Articular chondrocyte of knee joint (primary cell): ENCODE measurements around the gene FANCE. TPM values are rescaled to one million over a fixed set of nuclear protein-coding genes. Genes with fewer than 3 reads are reported as not detected.

ENCODE experiments used
- small RNA-seq: library from RNA; depleted of rRNA; stranded (forward); fragments of <200 nt; gene quantifications from one replicate; pipeline ENCODE3, GENCODE V24; 2012
- total RNA-seq: library from RNA; depleted of rRNA; stranded (reverse); fragments of >200 nt; gene quantifications from 2 replicates; pipeline ENCODE4 v1.2.3, GENCODE V29; 2012

The FANCE gene, protein sequence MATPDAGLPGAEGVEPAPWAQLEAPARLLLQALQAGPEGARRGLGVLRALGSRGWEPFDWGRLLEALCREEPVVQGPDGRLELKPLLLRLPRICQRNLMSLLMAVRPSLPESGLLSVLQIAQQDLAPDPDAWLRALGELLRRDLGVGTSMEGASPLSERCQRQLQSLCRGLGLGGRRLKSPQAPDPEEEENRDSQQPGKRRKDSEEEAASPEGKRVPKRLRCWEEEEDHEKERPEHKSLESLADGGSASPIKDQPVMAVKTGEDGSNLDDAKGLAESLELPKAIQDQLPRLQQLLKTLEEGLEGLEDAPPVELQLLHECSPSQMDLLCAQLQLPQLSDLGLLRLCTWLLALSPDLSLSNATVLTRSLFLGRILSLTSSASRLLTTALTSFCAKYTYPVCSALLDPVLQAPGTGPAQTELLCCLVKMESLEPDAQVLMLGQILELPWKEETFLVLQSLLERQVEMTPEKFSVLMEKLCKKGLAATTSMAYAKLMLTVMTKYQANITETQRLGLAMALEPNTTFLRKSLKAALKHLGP
- total RNA-seq, result 4.4 and 5.5 TPM in 2 replicates

DNA sequence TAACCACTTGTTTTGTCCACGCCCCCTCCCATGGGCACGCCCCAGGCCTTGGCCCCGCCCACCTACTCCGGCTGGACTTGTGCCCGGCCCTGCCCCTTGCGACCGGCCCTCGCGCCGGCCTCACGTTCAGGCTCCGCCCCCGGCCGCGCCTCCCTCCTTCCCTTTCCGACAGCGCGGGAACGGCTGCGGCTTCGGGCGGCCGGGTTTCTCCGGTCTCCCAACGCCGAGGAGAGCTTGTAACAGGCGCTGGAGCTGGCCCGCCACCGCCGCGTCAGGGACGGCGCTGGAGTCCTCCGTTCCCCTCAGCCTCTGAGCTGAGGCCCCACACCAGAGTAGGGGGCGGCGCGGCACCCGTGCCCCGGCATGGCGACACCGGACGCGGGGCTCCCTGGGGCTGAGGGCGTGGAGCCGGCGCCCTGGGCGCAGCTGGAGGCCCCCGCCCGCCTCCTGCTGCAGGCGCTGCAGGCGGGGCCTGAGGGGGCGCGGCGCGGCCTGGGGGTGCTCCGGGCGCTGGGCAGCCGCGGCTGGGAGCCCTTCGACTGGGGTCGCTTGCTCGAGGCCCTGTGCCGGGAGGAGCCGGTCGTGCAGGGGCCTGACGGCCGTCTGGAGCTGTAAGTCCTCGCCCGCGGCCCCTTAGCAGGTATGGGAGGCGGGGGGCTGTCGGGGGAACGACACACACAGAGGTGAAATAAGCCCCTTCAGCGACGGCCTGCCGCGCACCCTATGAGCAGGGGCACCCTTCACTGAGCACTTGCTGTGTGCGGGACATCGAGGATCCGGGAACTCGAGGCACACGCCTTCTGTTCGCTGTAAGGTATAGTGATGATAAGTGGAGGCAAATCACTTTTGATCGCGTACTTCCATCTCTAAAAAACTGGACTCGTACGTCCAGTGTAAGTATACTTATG lies at the start of gene FANCE:
Gene FANCE, plus strand, starts transcription at position 156 of the 908 bp plus-strand sequence. Its CDS starts 208 bp downstream, at position 364.

DNA sequence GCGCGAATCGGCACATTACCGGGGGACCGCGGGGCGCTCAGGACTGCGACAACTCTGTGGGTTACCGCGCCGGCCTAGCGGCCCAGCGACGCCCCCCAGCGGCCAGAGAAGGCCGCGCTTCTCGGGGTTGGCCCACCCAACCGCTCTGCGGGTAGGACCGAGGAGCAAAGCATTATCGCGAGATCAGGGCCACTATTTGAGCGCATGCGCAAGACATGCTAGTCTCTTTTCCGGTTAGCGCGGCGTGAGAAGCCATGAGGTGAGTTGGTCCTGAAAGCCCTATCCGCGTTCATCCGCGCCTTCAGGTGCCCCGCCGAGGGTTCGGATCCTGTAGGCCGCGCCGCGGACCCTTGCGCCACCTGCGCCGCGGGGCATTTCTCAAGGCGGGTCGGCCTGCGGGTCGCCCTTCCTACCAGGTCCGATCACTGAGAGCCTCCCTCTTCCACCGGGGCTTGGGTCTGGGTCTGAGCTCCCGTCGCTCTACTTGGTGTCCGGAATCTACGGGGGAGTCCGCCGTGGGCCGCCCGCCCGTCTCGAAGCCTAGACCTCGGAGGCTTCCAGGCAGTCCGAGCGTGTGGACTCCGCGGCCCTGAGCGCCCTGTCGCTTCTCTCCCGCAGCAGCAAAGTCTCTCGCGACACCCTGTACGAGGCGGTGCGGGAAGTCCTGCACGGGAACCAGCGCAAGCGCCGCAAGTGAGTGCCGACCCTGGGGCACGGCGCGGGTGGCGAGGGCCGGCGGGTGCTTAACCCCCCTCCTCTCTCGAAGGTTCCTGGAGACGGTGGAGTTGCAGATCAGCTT lies 16.2 kb downstream of the FANCE start, which contains the start of gene RPL10A:
Gene RPL10A, plus strand, starts transcription at position 221 of the 799 bp plus-strand sequence. Its CDS starts 34 bp downstream, at position 255.

DNA sequence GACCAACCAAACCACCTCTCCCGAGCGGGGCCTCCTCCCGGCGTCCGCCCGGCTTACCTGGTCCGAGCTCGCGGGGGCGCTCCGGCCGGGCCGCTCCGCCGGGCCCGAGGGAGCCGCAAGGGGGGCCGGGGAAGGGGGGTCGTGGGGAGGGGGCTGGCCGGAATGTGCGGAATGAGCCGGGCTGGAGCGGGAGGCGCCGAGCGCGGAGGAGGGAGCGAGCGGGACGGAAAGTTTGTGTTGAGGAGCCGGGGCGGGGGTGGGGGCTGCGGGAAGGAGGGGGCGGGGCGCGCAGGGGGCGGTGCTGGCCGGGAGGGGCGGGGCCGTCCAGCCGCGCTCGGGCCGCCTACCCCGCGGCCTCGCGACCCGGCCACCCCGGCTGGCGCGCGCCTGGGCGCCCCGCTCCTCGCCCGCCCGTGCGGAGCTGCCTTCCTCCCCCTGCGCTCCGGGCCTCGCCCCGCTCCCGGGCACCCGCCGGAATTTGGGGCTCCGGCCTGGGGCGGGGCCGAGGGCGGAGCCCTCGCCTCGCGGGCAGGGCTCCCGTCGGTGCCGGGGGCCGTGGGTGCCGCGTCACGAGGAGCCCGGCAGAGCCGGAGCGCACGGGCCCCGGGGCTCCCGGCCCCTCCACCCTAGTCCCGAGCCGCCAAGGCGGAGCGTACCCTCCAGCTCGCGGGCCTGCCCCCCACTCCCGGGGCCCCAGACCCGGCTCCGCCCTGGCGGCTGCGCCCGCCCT lies 44.9 kb downstream of the FANCE start, which contains the start of gene TEAD3:
Gene TEAD3, minus strand, starts transcription at position 239 of the 730 bp plus-strand sequence.

DNA sequence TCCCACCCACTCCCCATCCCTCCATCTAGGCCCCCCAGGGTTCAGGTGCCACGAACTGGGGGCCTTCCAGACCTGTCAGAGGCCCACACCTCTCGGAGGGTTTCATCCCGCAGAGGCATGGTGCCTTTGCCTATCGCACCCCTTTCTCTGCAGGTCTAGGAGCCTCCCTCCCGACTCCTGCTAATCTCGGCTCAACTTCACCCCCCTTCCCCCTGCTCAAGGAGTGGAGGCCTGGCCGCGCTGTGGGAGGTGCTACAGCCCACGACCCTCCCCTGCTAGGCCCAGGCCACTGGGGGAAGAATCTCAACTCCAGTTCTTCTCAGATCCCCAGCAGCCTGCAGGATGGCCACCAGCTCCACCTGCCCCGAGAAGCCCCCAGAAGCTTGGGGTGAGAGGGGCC lies 60.6 kb downstream of the FANCE start, which contains the start of gene TULP1:
Gene TULP1, minus strand, starts transcription at position 157 of the 400 bp plus-strand sequence. Its CDS starts 38 bp downstream, at position 119.

Small RNAs within 50 kb of the gene (small RNA-seq; reads per million reads assigned to genes)
- gene MIR7111, result not detected

Other genes starting within 250 kb of the FANCE start
- gene SCUBE3, start 238.4 kb upstream of the FANCE start, total RNA-seq, result 3.4 and 17.0 TPM in 2 replicates
- gene ZNF76, start 192.6 kb upstream of the FANCE start, total RNA-seq, result 11.8 and 15.4 TPM in 2 replicates
- gene DEF6, start 154.5 kb upstream of the FANCE start, total RNA-seq, result 0.86 and 1.3 TPM in 2 replicates
- gene PPARD, start 109.8 kb upstream of the FANCE start, total RNA-seq, result 7.7 and 9.0 TPM in 2 replicates
- 1,173 and 1,532 TPM in 2 replicates for gene RPL10A, start 16.1 kb downstream of the FANCE start, total RNA-seq
- 5.3 and 7.2 TPM in 2 replicates for gene TEAD3, start 44.7 kb downstream of the FANCE start, total RNA-seq
- not detected in 2 replicates for gene TULP1, start 60.6 kb downstream of the FANCE start, total RNA-seq
- 9.6 and 22.3 TPM in 2 replicates for gene FKBP5, start 236.6 kb downstream of the FANCE start, total RNA-seq